Transverse colon (tissue), 3 donors: ENCODE measurements around the gene ZNF516.

Experiments used
- EP300 ChIP-seq: sonication (generic); formaldehyde crosslinking; IDR thresholded peaks from one replicate; pipeline ENCODE4 v1.6.1; 2017; ENCODE audit warnings: antibody characterized with exemption, low read depth
- POLR2A ChIP-seq: fragments of 450-650 bp; IDR thresholded peaks from one replicate; pipeline ENCODE4 v1.6.1; 2016; ENCODE audit warnings: antibody characterized with exemption, mild to moderate bottlenecking, moderate library complexity
- TF ChIP-seq, protein P1 (sequence below), 5 experiments: fragments of 200-600 bp in 3 of 5; fragments of 450-650 bp in 2 of 5; sonication (generic) in 3 of 5; IDR thresholded peaks; 1 replicate in 2 of 5; 2 replicates in 3 of 5; pipeline ENCODE4 v1.5.1; 2016 to 2017; ENCODE audit warnings: antibody characterized with exemption in 5 of 5, inconsistent platforms in 3 of 5, mild to moderate bottlenecking in 2 of 5, moderate library complexity in 1 of 5

DNA sequence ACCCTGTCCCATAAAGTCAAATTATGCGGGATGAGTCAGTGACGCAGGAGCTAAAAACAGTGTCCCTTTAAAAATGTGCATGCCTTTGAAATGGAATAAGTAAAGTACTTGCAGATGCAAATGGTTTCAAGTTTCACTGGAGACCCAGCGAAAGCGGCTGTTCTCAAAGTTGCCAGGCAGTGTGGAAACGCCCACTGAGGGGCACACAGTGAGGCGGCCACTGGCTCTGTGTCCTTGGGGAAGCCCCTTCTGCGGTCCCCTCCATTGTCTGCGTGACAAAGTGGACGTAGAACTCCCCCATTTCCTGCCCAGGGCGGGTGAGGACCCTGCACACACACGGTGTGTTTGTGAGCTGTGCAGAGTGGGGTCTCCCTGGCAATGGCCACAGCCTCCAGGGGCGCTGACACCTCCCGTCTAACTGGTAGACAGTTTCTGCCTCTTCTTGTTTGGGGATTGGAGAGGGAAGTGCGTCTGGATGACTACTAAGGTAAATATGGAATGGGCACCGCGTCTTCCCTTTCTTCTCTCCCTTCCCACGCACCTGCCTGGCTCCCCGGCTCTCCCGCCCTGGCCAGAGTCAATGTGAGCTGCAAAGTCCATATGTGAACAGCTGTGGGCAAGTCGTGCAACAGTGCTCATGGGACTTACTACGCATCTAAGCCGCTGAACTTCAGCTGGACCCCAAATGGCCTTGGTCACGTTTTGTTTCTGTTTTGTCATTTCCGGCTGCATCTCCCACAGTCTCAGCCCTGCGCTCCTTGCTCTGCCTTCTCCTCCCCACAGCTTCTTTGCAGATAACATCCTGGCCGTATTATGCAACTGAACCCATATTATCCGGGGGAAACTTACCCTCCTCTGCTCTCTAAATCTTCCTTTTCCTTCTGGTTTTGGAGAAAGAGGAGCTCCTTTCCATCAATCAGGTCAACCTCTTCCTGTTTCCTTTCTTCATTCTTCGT lies 33.7 kb upstream of the ZNF516 start:
- TF ChIP-seq, protein P1, sequence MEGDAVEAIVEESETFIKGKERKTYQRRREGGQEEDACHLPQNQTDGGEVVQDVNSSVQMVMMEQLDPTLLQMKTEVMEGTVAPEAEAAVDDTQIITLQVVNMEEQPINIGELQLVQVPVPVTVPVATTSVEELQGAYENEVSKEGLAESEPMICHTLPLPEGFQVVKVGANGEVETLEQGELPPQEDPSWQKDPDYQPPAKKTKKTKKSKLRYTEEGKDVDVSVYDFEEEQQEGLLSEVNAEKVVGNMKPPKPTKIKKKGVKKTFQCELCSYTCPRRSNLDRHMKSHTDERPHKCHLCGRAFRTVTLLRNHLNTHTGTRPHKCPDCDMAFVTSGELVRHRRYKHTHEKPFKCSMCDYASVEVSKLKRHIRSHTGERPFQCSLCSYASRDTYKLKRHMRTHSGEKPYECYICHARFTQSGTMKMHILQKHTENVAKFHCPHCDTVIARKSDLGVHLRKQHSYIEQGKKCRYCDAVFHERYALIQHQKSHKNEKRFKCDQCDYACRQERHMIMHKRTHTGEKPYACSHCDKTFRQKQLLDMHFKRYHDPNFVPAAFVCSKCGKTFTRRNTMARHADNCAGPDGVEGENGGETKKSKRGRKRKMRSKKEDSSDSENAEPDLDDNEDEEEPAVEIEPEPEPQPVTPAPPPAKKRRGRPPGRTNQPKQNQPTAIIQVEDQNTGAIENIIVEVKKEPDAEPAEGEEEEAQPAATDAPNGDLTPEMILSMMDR (IDR thresholded peaks at IDR 0.05) = no peak
- TF ChIP-seq EP300 = no peak
- no peak for TF ChIP-seq POLR2A
